H1 (cell line): ENCODE results near the gene SLCO4A1. TPM values are rescaled to one million over a fixed set of nuclear protein-coding genes. Genes with fewer than 3 reads are reported as not detected.

Source experiments
- BACH1 ChIP-seq: IDR thresholded peaks from 2 replicates; pipeline ENCODE4 v1.6.1; 2012; ENCODE audit warnings: low read length, improper control_type of control experiment
- CBX8 ChIP-seq: fragments of 300-800, 300-1000 bp; sonication (generic); IDR thresholded peaks from 2 replicates; pipeline ENCODE4 v1.7.1; 2016; ENCODE audit warnings: low read depth, low read length, borderline replicate concordance
- CEBPB ChIP-seq: IDR thresholded peaks from 2 replicates; pipeline ENCODE4 v1.6.1; 2012; ENCODE audit warnings: low read depth, low read length
- HDAC2 ChIP-seq, 2 experiments: fragments of 300-600 bp in 1 of 2; sonication (generic) in 1 of 2; IDR thresholded peaks; 2 replicates each; pipeline ENCODE4 v1.6.1; 2011 to 2012; ENCODE audit warnings: low read depth in 2 of 2, low read length in 2 of 2, mild to moderate bottlenecking in 2 of 2, moderate library complexity in 2 of 2, borderline replicate concordance in 1 of 2, inconsistent platforms in 1 of 2
- ZNF274 ChIP-seq: IDR thresholded peaks from 2 replicates; pipeline ENCODE4 v1.7.0; 2012; ENCODE audit warnings: low read length, borderline replicate concordance; ENCODE audit errors: extremely low read depth
- polyA plus RNA-seq, 7 experiments: library from polyadenylated mRNA; depleted of rRNA in 3 of 7; stranded (reverse) in 5 of 7; unstranded in 2 of 7; fragments of >200 nt in 5 of 7; fragments of 200-250 nt in 2 of 7; gene quantifications; 1 replicate in 5 of 7; 2 replicates in 1 of 7; 4 replicates in 1 of 7; pipeline versions ENCODE4 v1.2.1 to v1.2.3, GENCODE V29; 2011 to 2013; ENCODE audit warnings: missing spikeins in 2 of 7, mixed read lengths in 2 of 7
- total RNA-seq: library from RNA; stranded (reverse); fragmentation: NEBNext Ultra II Directional; extraction: Animal tissue kit (Norgen Biotek cat#: 25700); gene quantifications from 2 replicates; pipeline ENCODE4 v1.2.1, GENCODE V29; 2021

The SLCO4A1 gene
- total and polyA plus RNA-seq, 2 of the 8 experiments (the other 6 are each of a cell fraction or from before 2014, with no cell fraction given), result 10.5 to 18.5 TPM

- TF ChIP-seq BACH1 (no peak), ZNF274 (no peak), HDAC2 (IDR thresholded peaks at IDR 0.05; ENCODE audit: borderline replicate concordance in 1 of 2, low read depth in 2 of 2, low read length in 2 of 2) (no peak), CEBPB (no peak), CBX8 (no peak)
Measured at GRCh38 chr20:62690261-62690820, 48.0 kb downstream of the SLCO4A1 start (continued).
